H1 (cell line): ENCODE measurements around the gene PBX1.

ENCODE experiments used
- BCL11A ChIP-seq, 2 experiments: IDR thresholded peaks; one replicate each; pipeline ENCODE4 v1.6.1; 2011; ENCODE audit warnings: low read depth in 2 of 2, low read length in 2 of 2, mild to moderate bottlenecking in 2 of 2
- CTCF ChIP-seq, 3 experiments: IDR thresholded peaks; 1 replicate in 2 of 3; 2 replicates in 1 of 3; pipeline versions ENCODE4 v1.5.1 to v1.6.1; 2011; ENCODE audit warnings: low read length in 3 of 3, mild to moderate bottlenecking in 3 of 3, inconsistent platforms in 2 of 3, low read depth in 1 of 3, moderate library complexity in 1 of 3; ENCODE audit not compliant: insufficient read depth in 1 of 3; ENCODE audit errors: control extremely low read depth in 1 of 3
- PHF8 ChIP-seq: fragments of 200-600 bp; sonication (generic); conservative IDR thresholded peaks from 2 replicates; pipeline ENCODE4 v1.7.1; 2012; ENCODE audit warnings: low read depth, mild to moderate bottlenecking, inconsistent platforms, low read length, moderate library complexity
- POLR2A ChIP-seq, 2 experiments: IDR thresholded peaks; 1 replicate in 1 of 2; 2 replicates in 1 of 2; pipeline ENCODE4 v1.6.1; 2011; ENCODE audit warnings: low read depth in 2 of 2, low read length in 2 of 2, mild to moderate bottlenecking in 2 of 2; ENCODE audit errors: control extremely low read depth in 1 of 2
- POLR2AphosphoS5 ChIP-seq: IDR thresholded peaks from 2 replicates; pipeline ENCODE4 v1.6.1; 2011; ENCODE audit warnings: low read depth, low read length
- POU5F1 ChIP-seq: IDR thresholded peaks from 2 replicates; pipeline ENCODE4 v1.6.1; 2011; ENCODE audit warnings: low read depth, mild to moderate bottlenecking, low read length, moderate library complexity
- RNF2 ChIP-seq: fragments of 200-900, 300-1000 bp; sonication (generic); IDR thresholded peaks from 2 replicates; pipeline ENCODE4 v1.7.1; 2016; ENCODE audit warnings: borderline replicate concordance, low read depth, mild to moderate bottlenecking, antibody characterized with exemption, low read length; ENCODE audit not compliant: poor library complexity, severe bottlenecking; ENCODE audit errors: missing control alignments
- SIN3A ChIP-seq, 2 experiments: IDR thresholded peaks in 1 of 2; conservative IDR thresholded peaks in 1 of 2; 2 replicates each; pipeline ENCODE4 v1.6.1; 2011 to 2012; ENCODE audit warnings: low read length in 2 of 2, improper control_type of control experiment in 1 of 2, low read depth in 1 of 2, mild to moderate bottlenecking in 1 of 2
- SP4 ChIP-seq: IDR thresholded peaks from 2 replicates; pipeline ENCODE4 v1.6.1; 2012; ENCODE audit warnings: low read length, inconsistent platforms
- TEAD4 ChIP-seq: IDR thresholded peaks from 2 replicates; pipeline ENCODE4 v1.6.1; 2012; ENCODE audit warnings: low read depth, low read length, inconsistent platforms, mixed read lengths
- YY1 ChIP-seq: IDR thresholded peaks from 2 replicates; pipeline ENCODE4 v1.6.1; 2011; ENCODE audit warnings: low read depth, mild to moderate bottlenecking, low read length
- ZNF274 ChIP-seq: IDR thresholded peaks from 2 replicates; pipeline ENCODE4 v1.7.0; 2012; ENCODE audit warnings: low read length, borderline replicate concordance; ENCODE audit errors: extremely low read depth
- TF ChIP-seq, protein P1 (sequence below): IDR thresholded peaks from 2 replicates; pipeline ENCODE4 v1.6.1; 2011; ENCODE audit warnings: low read length, improper control_type of control experiment
- TF ChIP-seq, protein P2 (sequence below): IDR thresholded peaks from 2 replicates; pipeline ENCODE4 v1.6.1; 2012; ENCODE audit warnings: low read length, inconsistent platforms

- TF ChIP-seq POLR2AphosphoS5 (no peak), POLR2A (IDR thresholded peaks at IDR 0.05; ENCODE audit: control extremely low read depth in 1 of 2, low read depth in 2 of 2, low read length in 2 of 2) (no peak), POU5F1 (no peak), BCL11A (IDR thresholded peaks at IDR 0.05; ENCODE audit: low read depth in 2 of 2, low read length in 2 of 2) (no peak), CTCF (IDR thresholded peaks at IDR 0.05; ENCODE audit: control extremely low read depth in 1 of 3, insufficient read depth in 1 of 3, low read depth in 1 of 3, low read length in 3 of 3) (no peak), RNF2 (no peak), ZNF274 (no peak), SIN3A (conservative IDR thresholded peaks at IDR 0.05 in 1 of 2, IDR thresholded peaks at IDR 0.05 in 1 of 2; ENCODE audit: low read depth in 1 of 2, low read length in 2 of 2) (no peak), PHF8 (no peak), SP4 (no peak), YY1 (no peak), TEAD4 (no peak)
- TF ChIP-seq, protein P1, sequence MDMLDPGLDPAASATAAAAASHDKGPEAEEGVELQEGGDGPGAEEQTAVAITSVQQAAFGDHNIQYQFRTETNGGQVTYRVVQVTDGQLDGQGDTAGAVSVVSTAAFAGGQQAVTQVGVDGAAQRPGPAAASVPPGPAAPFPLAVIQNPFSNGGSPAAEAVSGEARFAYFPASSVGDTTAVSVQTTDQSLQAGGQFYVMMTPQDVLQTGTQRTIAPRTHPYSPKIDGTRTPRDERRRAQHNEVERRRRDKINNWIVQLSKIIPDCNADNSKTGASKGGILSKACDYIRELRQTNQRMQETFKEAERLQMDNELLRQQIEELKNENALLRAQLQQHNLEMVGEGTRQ = no peak
- TF ChIP-seq, protein P2, sequence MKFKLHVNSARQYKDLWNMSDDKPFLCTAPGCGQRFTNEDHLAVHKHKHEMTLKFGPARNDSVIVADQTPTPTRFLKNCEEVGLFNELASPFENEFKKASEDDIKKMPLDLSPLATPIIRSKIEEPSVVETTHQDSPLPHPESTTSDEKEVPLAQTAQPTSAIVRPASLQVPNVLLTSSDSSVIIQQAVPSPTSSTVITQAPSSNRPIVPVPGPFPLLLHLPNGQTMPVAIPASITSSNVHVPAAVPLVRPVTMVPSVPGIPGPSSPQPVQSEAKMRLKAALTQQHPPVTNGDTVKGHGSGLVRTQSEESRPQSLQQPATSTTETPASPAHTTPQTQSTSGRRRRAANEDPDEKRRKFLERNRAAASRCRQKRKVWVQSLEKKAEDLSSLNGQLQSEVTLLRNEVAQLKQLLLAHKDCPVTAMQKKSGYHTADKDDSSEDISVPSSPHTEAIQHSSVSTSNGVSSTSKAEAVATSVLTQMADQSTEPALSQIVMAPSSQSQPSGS = no peak
Measured at GRCh38 chr1:164736137-164736536, 177.2 kb downstream of the PBX1 start.
